SK-N-SH (cell line): ENCODE measurements around the gene PHPT1. TPM values are rescaled to one million over a fixed set of nuclear protein-coding genes. Genes with fewer than 3 reads are reported as not detected.
"Not testable (repeated sequence)": the region's sequence is repeated elsewhere in the genome, so short reads cannot be mapped to it uniquely, and the experiment has no call there.

Source experiments
- CTCF ChIA-PET: fragments of 300-600, 350-600 bp; formaldehyde crosslinking; extraction: SDS; loops from one replicate; lab custom pipeline; 2021; lab: Yijun Ruan, JAX
- POLR2A ChIA-PET: fragments of 350-600 bp; sonication (Branson Sonifier 250); formaldehyde crosslinking; extraction: SDS; loops from one replicate; lab custom pipeline; 2020; ENCODE audit warnings: antibody characterized with exemption, inconsistent platforms; lab: Yijun Ruan, JAX
- DNase-seq: peaks from one replicate; pipeline ENCODE4 v3.0.0; 2012
- H2AFZ ChIP-seq: fragments of 200-600 bp; sonication (generic); 2 replicates; pipeline ENCODE4 v1.8.1; 2016; ENCODE audit warnings: antibody characterized with exemption, mild to moderate bottlenecking, low read depth
- H3F3A ChIP-seq: fragments of 200-600 bp; sonication (generic); replicated peaks from 2 replicates; pipeline ENCODE3; 2016; ENCODE audit warnings: antibody characterized with exemption, mild to moderate bottlenecking; ENCODE audit not compliant: insufficient read depth
- H3K27ac ChIP-seq, 2 experiments: fragments of 200-500 bp in 1 of 2; fragments of 200-600 bp in 1 of 2; sonication (Bioruptor generic) in 1 of 2; sonication (generic), shearing (Covaris generic) in 1 of 2; 2 replicates each; pipeline versions ENCODE4 v1.5.1 to v1.6.1; 2014 to 2016; ENCODE audit warnings: low read depth in 2 of 2, inconsistent platforms in 1 of 2, low read length in 1 of 2, mild to moderate bottlenecking in 1 of 2, mixed read lengths in 1 of 2
- H3K27me3 ChIP-seq: fragments of 200-600 bp; sonication (generic), shearing (Covaris generic); 2 replicates; pipeline ENCODE4 v1.6.1; 2016; ENCODE audit warnings: mixed run types; ENCODE audit not compliant: insufficient read depth
- H3K36me3 ChIP-seq, 2 experiments: fragments of 200-500 bp in 1 of 2; fragments of 200-600 bp in 1 of 2; sonication (Bioruptor generic) in 1 of 2; sonication (generic) in 1 of 2; replicated peaks in 1 of 2; 2 replicates each; pipeline versions ENCODE3 to v1.5.1; 2014 to 2016; ENCODE audit warnings: low read length in 1 of 2, mild to moderate bottlenecking in 1 of 2; ENCODE audit not compliant: insufficient read depth in 2 of 2, control insufficient read depth in 1 of 2
- H3K4me1 ChIP-seq, 2 experiments: fragments of 200-500 bp in 1 of 2; fragments of 200-600 bp in 1 of 2; sonication (Bioruptor generic) in 1 of 2; sonication (generic), shearing (Covaris generic) in 1 of 2; 2 replicates each; pipeline versions ENCODE4 v1.5.1 to v1.6.1; 2014 to 2016; ENCODE audit warnings: low read depth in 1 of 2, low read length in 1 of 2, mixed run types in 1 of 2; ENCODE audit not compliant: insufficient read depth in 2 of 2, control insufficient read depth in 1 of 2
- H3K4me2 ChIP-seq: fragments of 200-600 bp; sonication (generic), shearing (Covaris generic); 2 replicates; pipeline ENCODE4 v1.6.1; 2017; ENCODE audit warnings: mixed run types
- H3K4me3 ChIP-seq, 2 experiments: fragments of 200-500 bp in 1 of 2; fragments of 200-600 bp in 1 of 2; sonication (Bioruptor generic) in 1 of 2; sonication (generic), shearing (Covaris generic) in 1 of 2; 2 replicates each; pipeline versions ENCODE4 v1.5.1 to v1.8.1; 2014 to 2016; ENCODE audit warnings: low read depth in 2 of 2, inconsistent platforms in 1 of 2, low read length in 1 of 2, mild to moderate bottlenecking in 1 of 2, mixed read lengths in 1 of 2, moderate library complexity in 1 of 2
- H3K79me2 ChIP-seq: fragments of 200-600 bp; sonication (generic); 2 replicates; pipeline ENCODE4 v1.8.1; 2017; ENCODE audit warnings: mild to moderate bottlenecking; ENCODE audit not compliant: insufficient read depth
- H3K9ac ChIP-seq: fragments of 200-600 bp; sonication (generic); 2 replicates; pipeline ENCODE4 v1.6.1; 2017; ENCODE audit warnings: mixed run types
- H3K9me2 ChIP-seq: fragments of 200-600 bp; sonication (generic); 2 replicates; pipeline ENCODE4 v1.6.1; 2017; ENCODE audit warnings: mixed run types
- H3K9me3 ChIP-seq: fragments of 200-600 bp; sonication (generic); 2 replicates; pipeline ENCODE4 v1.6.1; 2017; ENCODE audit warnings: mixed run types, mild to moderate bottlenecking, moderate library complexity
- H4K20me1 ChIP-seq: fragments of 200-600 bp; sonication (generic); 2 replicates; pipeline ENCODE4 v1.6.1; 2017; ENCODE audit warnings: mild to moderate bottlenecking, mixed run types; ENCODE audit not compliant: insufficient read depth
- CTCF ChIP-seq: fragments of 200-600 bp; sonication (generic); IDR thresholded peaks from 2 replicates; pipeline ENCODE4 v1.6.1; 2017; ENCODE audit warnings: antibody characterized with exemption, mild to moderate bottlenecking, moderate library complexity
- EP300 ChIP-seq, 2 experiments: IDR thresholded peaks; 2 replicates each; pipeline versions ENCODE4 v1.4.0 to v1.6.1; 2012; ENCODE audit warnings: borderline replicate concordance in 1 of 2, low read depth in 1 of 2, low read length in 1 of 2
- EZH2phosphoT487 ChIP-seq: fragments of 200-600 bp; sonication (generic); IDR thresholded peaks from 2 replicates; pipeline ENCODE4 v1.6.1; 2017; ENCODE audit warnings: low read depth, mixed run types, mild to moderate bottlenecking, antibody characterized with exemption, moderate library complexity, borderline replicate concordance
- IRF3 ChIP-seq: fragments of 150-350 bp; IDR thresholded peaks from 2 replicates; pipeline ENCODE4 v1.6.1; 2016; ENCODE audit warnings: mild to moderate bottlenecking, low read depth, low read length
- JUND ChIP-seq: IDR thresholded peaks from 2 replicates; pipeline ENCODE4 v1.4.0; 2012
- MAX ChIP-seq: IDR thresholded peaks from 2 replicates; pipeline ENCODE4 v1.4.0; 2012; ENCODE audit warnings: low read depth
- MEF2A ChIP-seq: IDR thresholded peaks from 2 replicates; pipeline ENCODE4 v1.4.0; 2012; ENCODE audit warnings: low read depth, borderline replicate concordance
- NFIC ChIP-seq: IDR thresholded peaks from 2 replicates; pipeline ENCODE4 v1.4.0; 2012; ENCODE audit warnings: borderline replicate concordance
- PBX3 ChIP-seq: IDR thresholded peaks from 2 replicates; pipeline ENCODE4; 2012
- RAD21 ChIP-seq: IDR thresholded peaks from 2 replicates; pipeline ENCODE4 v1.6.1; 2012; ENCODE audit warnings: mild to moderate bottlenecking, low read length
- RCOR1 ChIP-seq: fragments of 150-350 bp; IDR thresholded peaks from 2 replicates; pipeline ENCODE4 v1.6.1; 2017; ENCODE audit warnings: antibody characterized with exemption, low read length
- REST ChIP-seq: IDR thresholded peaks from 2 replicates; pipeline ENCODE4 v1.6.1; 2012; ENCODE audit warnings: mild to moderate bottlenecking, low read depth, low read length, moderate library complexity
- RFX5 ChIP-seq: IDR thresholded peaks from 2 replicates; pipeline ENCODE4 v1.6.1; 2012; ENCODE audit warnings: mild to moderate bottlenecking, improper control_type of control experiment, low read length
- SIN3A ChIP-seq: IDR thresholded peaks from 2 replicates; pipeline ENCODE4 v1.6.1; 2012; ENCODE audit warnings: low read depth, mild to moderate bottlenecking, low read length, moderate library complexity, borderline replicate concordance
- TCF12 ChIP-seq: IDR thresholded peaks from 2 replicates; pipeline ENCODE4 v1.4.0; 2012
- TEAD4 ChIP-seq: IDR thresholded peaks from 2 replicates; pipeline ENCODE4 v1.4.0; 2012; ENCODE audit warnings: mild to moderate bottlenecking, borderline replicate concordance; ENCODE audit not compliant: insufficient read depth
- WGBS: methylation state at CpG from one replicate; pipeline ENCODE4 v1.1.6; 2017; ENCODE audit warnings: low lambda C conversion rate; 5-methylcytosine and 5-hydroxymethylcytosine counted together
- polyA plus RNA-seq, 3 experiments: library from polyadenylated mRNA; depleted of rRNA; stranded (reverse); fragments of >200 nt; gene quantifications; 2 replicates each; pipeline ENCODE4 v1.2.3, GENCODE V29; 2012

PHPT1 gene
- polyA plus RNA-seq, 1 of the 3 experiments (the other 2 are of a cell fraction), result 517 TPM

GRCh38 chr9:136837856-136838277 is 11.3 kb upstream of the PHPT1 start:
- Histone ChIP-seq H3K4me1 (peaks cover 16 to 22% of the 10 kb centered on the region in 2 experiments; a peak in 2 of 4 replicates), H3F3A (peaks cover 19% of the 10 kb centered on the region), H4K20me1 (peaks cover 10% of the 10 kb centered on the region; the same call in 1 of the 2 replicates), H3K36me3 (peaks cover 4 to 20% of the 10 kb centered on the region in 2 experiments)
- H3K79me2 ChIP-seq, DNase-seq, H3K4me2 ChIP-seq, H3K27me3 ChIP-seq, H3K9me2 ChIP-seq, H3K9me3 ChIP-seq, H3K27ac ChIP-seq, H2AFZ ChIP-seq, H3K4me3 ChIP-seq, H3K9ac ChIP-seq: not testable (repeated sequence)
- 100% methylated on average over 9 of the region's 15 CpGs for WGBS
- CTCF ChIA-PET, result interaction anchor here (0.8 to 1.5 kb wide), 3 partner anchors 9 to 226 kb away, joined by 3 read pairs; no protein-coding TSS in a partner anchor
- POLR2A ChIA-PET, result interaction anchor here (0.7 to 1.1 kb wide), 2 partner anchors 10 to 11 kb away, joined by 3 to 4 read pairs; no protein-coding TSS in a partner anchor

GRCh38 chr9:136838314-136839228 is 10.6 kb upstream of the PHPT1 start:
- CTCF ChIA-PET, result interaction anchor here (1.0 to 1.5 kb wide), 2 partner anchors 9 to 225 kb away, joined by 3 read pairs; no protein-coding TSS in a partner anchor

More at GRCh38 chr9:136838314-136839228, 10.6 kb upstream of the PHPT1 start:
- Histone ChIP-seq H3K9ac (no peak overlapping the region), H3K4me1 (peaks cover 23 to 28% of the 10 kb centered on the region in 2 experiments; a peak in 2 of 4 replicates), H3K79me2 (no peaks in the 10 kb centered on the region), H3K9me2 (no peaks in the 10 kb centered on the region), H3F3A (peaks cover 19% of the 10 kb centered on the region), H3K27ac (no peak overlapping the region; a peak in 1 of 4 replicates), H3K4me3 (no peak overlapping the region), H3K4me2 (no peak overlapping the region), H3K9me3 (no peaks in the 10 kb centered on the region), H3K27me3 (no peaks in the 10 kb centered on the region), H3K36me3 (peaks cover 4 to 20% of the 10 kb centered on the region in 2 experiments), H4K20me1 (peaks cover 10% of the 10 kb centered on the region; the same call in 1 of the 2 replicates), H2AFZ (no peak overlapping the region)
- TF ChIP-seq CTCF (no peak), NFIC (no peak), SIN3A (no peak), RFX5 (no peak), RAD21 (no peak), REST (no peak), JUND (no peak), TEAD4 (no peak), TCF12 (no peak), PBX3 (no peak), IRF3 (no peak), EP300 (IDR thresholded peaks at IDR 0.05; ENCODE audit: borderline replicate concordance in 1 of 2, low read depth in 1 of 2, low read length in 1 of 2) (no peak), MAX (no peak), RCOR1 (no peak), EZH2phosphoT487 (no peak), MEF2A (no peak)
- POLR2A ChIA-PET, result interaction anchor here (0.7 to 1.1 kb wide), 2 partner anchors 9 to 12 kb away, joined by 3 to 4 read pairs; no protein-coding TSS in a partner anchor
- no peak for DNase-seq
- WGBS, result 94% methylated on average over 18 of the region's 29 CpGs
